Hepatocyte (in vitro differentiated cells): ENCODE results near the gene TMEM248. TPM values are rescaled to one million over a fixed set of nuclear protein-coding genes. Genes with fewer than 3 reads are reported as not detected.
"Not testable (repeated sequence)": the region's sequence is repeated elsewhere in the genome, so short reads cannot be mapped to it uniquely, and the experiment has no call there.

Experiments used
- DNase-seq: peaks from one replicate; pipeline ENCODE4 v3.0.0-alpha.2; 2016; ENCODE audit warnings: low spot score
- H2AFZ ChIP-seq: fragments of 200-600 bp; sonication (generic); 2 replicates; pipeline ENCODE4 v1.6.0; 2016; ENCODE audit warnings: antibody characterized with exemption, mild to moderate bottlenecking
- H3K27ac ChIP-seq: fragments of 200-600 bp; sonication (generic); 2 replicates; pipeline ENCODE4 v1.5.1; 2016; ENCODE audit warnings: mild to moderate bottlenecking
- H3K27me3 ChIP-seq: fragments of 200-600 bp; sonication (generic); 2 replicates; pipeline ENCODE4 v1.6.1; 2016
- H3K36me3 ChIP-seq: fragments of 200-600 bp; sonication (generic); replicated peaks from 2 replicates; pipeline ENCODE4 v1.5.1; 2016; ENCODE audit warnings: low read depth; ENCODE audit not compliant: insufficient read depth
- H3K4me1 ChIP-seq: fragments of 200-600 bp; sonication (generic); 2 replicates; pipeline ENCODE4 v1.5.1; 2016; ENCODE audit warnings: mild to moderate bottlenecking, moderate library complexity; ENCODE audit not compliant: insufficient read depth
- H3K4me2 ChIP-seq: fragments of 200-600 bp; sonication (generic); 2 replicates; pipeline ENCODE4 v1.6.0; 2016
- H3K4me3 ChIP-seq: fragments of 200-600 bp; sonication (generic); 2 replicates; pipeline ENCODE4 v1.5.1; 2016; ENCODE audit warnings: mild to moderate bottlenecking
- H3K79me2 ChIP-seq: fragments of 200-600 bp; sonication (generic); 2 replicates; pipeline ENCODE4 v1.6.0; 2017; ENCODE audit warnings: mild to moderate bottlenecking
- H3K9me2 ChIP-seq: fragments of 200-600 bp; sonication (generic); replicated peaks from 2 replicates; pipeline ENCODE4 v1.6.0; 2017; ENCODE audit warnings: mild to moderate bottlenecking; ENCODE audit not compliant: insufficient read depth
- H3K9me3 ChIP-seq: fragments of 200-600 bp; sonication (generic); 2 replicates; pipeline ENCODE4 v1.5.1; 2016; ENCODE audit warnings: low read depth, mild to moderate bottlenecking
- H4K20me1 ChIP-seq: fragments of 200-600 bp; sonication (generic); 2 replicates; pipeline ENCODE4 v1.6.0; 2016; ENCODE audit warnings: mild to moderate bottlenecking; ENCODE audit not compliant: insufficient read depth, poor library complexity, severe bottlenecking
- CTCF ChIP-seq: fragments of 200-600 bp; sonication (generic); IDR thresholded peaks from 2 replicates; pipeline ENCODE4 v1.5.1; 2016; ENCODE audit warnings: antibody characterized with exemption, mild to moderate bottlenecking; ENCODE audit not compliant: poor library complexity
- EZH2 ChIP-seq: fragments of 200-600 bp; sonication (generic); IDR thresholded peaks from 2 replicates; pipeline ENCODE4 v1.6.1; 2016; ENCODE audit warnings: antibody characterized with exemption, mild to moderate bottlenecking, borderline replicate concordance
- EZH2phosphoT487 ChIP-seq: fragments of 200-600 bp; sonication (generic); IDR thresholded peaks from one replicate; pipeline ENCODE4 v1.6.1; 2018; ENCODE audit warnings: antibody characterized with exemption, mild to moderate bottlenecking, low read depth, moderate library complexity; ENCODE audit not compliant: unreplicated experiment, severe bottlenecking
- WGBS: methylation state at CpG from one replicate; pipeline ENCODE4 v1.1.6; 2016; ENCODE audit warnings: low lambda C conversion rate; ENCODE audit errors: missing lambda C conversion rate; 5-methylcytosine and 5-hydroxymethylcytosine counted together
- polyA plus RNA-seq: library from polyadenylated mRNA; unstranded; fragments of >200 nt; fragmentation: Nextera tagmentation; extraction: Ambion mirVana; gene quantifications from 2 replicates; pipeline ENCODE4 v1.2.1, GENCODE V29; 2016
- total RNA-seq: library from RNA; depleted of rRNA; stranded (reverse); fragments of >200 nt; gene quantifications from 2 replicates; pipeline ENCODE4 v1.2.3, GENCODE V29; 2014

The TMEM248 gene
- total and polyA plus RNA-seq, 2 experiments from 2014 or later, result 80.3 to 91.5 TPM

GRCh38 chr7:66970310-66970709 is 49.3 kb downstream of the TMEM248 start:
- Histone ChIP-seq H2AFZ (no peak overlapping the region), H3K4me2 (no peak overlapping the region), H4K20me1 (no peaks in the 10 kb centered on the region), H3K4me1 (peaks cover 4% of the 10 kb centered on the region), H3K9me2 (no peaks in the 10 kb centered on the region), H3K27me3 (no peaks in the 10 kb centered on the region), H3K27ac (no peak overlapping the region), H3K9me3 (no peaks in the 10 kb centered on the region), H3K4me3 (no peak overlapping the region), H3K79me2 (no peaks in the 10 kb centered on the region), H3K36me3 (no peaks in the 10 kb centered on the region)
- no peak for TF ChIP-seq EZH2phosphoT487
- TF ChIP-seq CTCF, result no peak
- TF ChIP-seq EZH2, result no peak
- WGBS, result 74% methylated on average over 5 of the region's 5 CpGs
- DNase-seq, result no peak

GRCh38 chr7:66974986-66975590 is 54.1 kb downstream of the TMEM248 start:
- no peaks in the 10 kb centered on the region for H3K9me2 ChIP-seq
- H3K4me3 ChIP-seq, result no peak overlapping the region

GRCh38 chr7:66978312-66978711 is 57.3 kb downstream of the TMEM248 start:
- not testable (repeated sequence) for H4K20me1 ChIP-seq, H3K27me3 ChIP-seq, H3K36me3 ChIP-seq, H3K9me2 ChIP-seq, H3K79me2 ChIP-seq, H3K4me3 ChIP-seq, H2AFZ ChIP-seq, H3K27ac ChIP-seq, H3K9me3 ChIP-seq, H3K4me1 ChIP-seq, H3K4me2 ChIP-seq, DNase-seq
- WGBS, result 93% methylated on average over 5 of the region's 5 CpGs

More at GRCh38 chr7:66974986-66975590, 54.1 kb downstream of the TMEM248 start:
- H4K20me1 ChIP-seq, result no peaks in the 10 kb centered on the region
- H3K4me1 ChIP-seq, result peaks cover 4% of the 10 kb centered on the region
- no peak overlapping the region for H3K27ac ChIP-seq
- DNase-seq, result no peak
- 93% methylated on average over 15 of the region's 15 CpGs for WGBS
- H3K79me2 ChIP-seq, result no peaks in the 10 kb centered on the region
- no peak overlapping the region for H2AFZ ChIP-seq
- no peak for TF ChIP-seq EZH2phosphoT487
- TF ChIP-seq EZH2, result no peak
- no peak for TF ChIP-seq CTCF
- no peaks in the 10 kb centered on the region for H3K9me3 ChIP-seq
- H3K36me3 ChIP-seq, result no peaks in the 10 kb centered on the region
- no peak overlapping the region for H3K4me2 ChIP-seq
- no peaks in the 10 kb centered on the region for H3K27me3 ChIP-seq

DNA sequence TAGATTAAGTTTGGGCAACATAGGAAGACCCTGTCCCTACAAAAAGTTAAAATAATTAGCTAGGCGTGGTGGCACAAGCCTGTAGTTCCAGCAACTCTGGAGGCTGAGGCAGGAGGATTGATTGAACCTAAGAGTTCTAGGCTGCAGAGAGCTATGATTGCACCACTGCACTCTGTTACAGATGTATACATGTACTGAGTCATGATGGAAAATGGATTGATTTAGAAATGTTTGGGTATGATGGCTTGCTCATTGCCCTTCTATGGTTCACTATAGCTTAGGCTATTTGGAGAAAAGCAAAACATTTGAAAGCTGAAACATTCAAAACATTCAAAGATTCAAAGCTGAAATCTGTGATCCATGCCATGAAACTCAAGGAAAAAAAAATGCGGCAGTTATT is 58.0 kb downstream of the TMEM248 start:
- not testable (repeated sequence) for H3K27ac ChIP-seq

GRCh38 chr7:66980336-66980735 is 59.3 kb downstream of the TMEM248 start:
- not testable (repeated sequence) for H3K79me2 ChIP-seq, H3K4me2 ChIP-seq, H3K27me3 ChIP-seq, H4K20me1 ChIP-seq, H3K4me3 ChIP-seq, DNase-seq, H3K9me2 ChIP-seq, H3K36me3 ChIP-seq, H3K4me1 ChIP-seq, H3K9me3 ChIP-seq, H3K27ac ChIP-seq, H2AFZ ChIP-seq
- 100% methylated on average over 1 of the region's 1 CpG for WGBS

More for the DNA sequence above, 58.0 kb downstream of the TMEM248 start:
- not testable (repeated sequence) for H2AFZ ChIP-seq, H3K9me2 ChIP-seq, H3K4me3 ChIP-seq, H3K4me2 ChIP-seq, H3K4me1 ChIP-seq, DNase-seq, H3K36me3 ChIP-seq, H4K20me1 ChIP-seq, H3K79me2 ChIP-seq, H3K27me3 ChIP-seq, H3K9me3 ChIP-seq
- WGBS, result 98% methylated on average over 2 of the region's 2 CpGs

DNA sequence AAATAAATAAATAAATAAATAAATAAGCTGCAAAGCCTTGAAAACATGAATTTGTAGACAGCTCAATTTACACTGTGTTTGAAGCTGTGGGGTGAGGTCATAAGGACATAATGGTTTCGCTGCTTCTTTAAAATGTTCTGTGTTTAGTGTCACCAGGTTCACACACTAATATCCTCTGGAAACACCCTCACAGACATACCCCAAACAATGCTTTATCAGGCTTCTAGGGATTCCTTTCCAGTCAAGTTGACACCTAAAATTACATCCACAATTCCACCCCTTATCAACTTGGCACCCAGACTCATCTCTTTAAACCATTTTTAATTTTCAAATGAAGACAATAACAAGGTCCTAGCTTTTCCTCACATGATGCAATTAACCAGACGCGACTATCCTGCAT is 68.5 kb downstream of the TMEM248 start:
- DNase-seq, H3K4me1 ChIP-seq, H3K36me3 ChIP-seq, H3K9me3 ChIP-seq, H3K27me3 ChIP-seq, H3K9me2 ChIP-seq, H3K4me3 ChIP-seq, H3K4me2 ChIP-seq, H2AFZ ChIP-seq, H3K27ac ChIP-seq, H4K20me1 ChIP-seq: not testable (repeated sequence)
- WGBS, result 100% methylated on average over 3 of the region's 3 CpGs
- peaks cover 13% of the 10 kb centered on the region for H3K79me2 ChIP-seq

DNA sequence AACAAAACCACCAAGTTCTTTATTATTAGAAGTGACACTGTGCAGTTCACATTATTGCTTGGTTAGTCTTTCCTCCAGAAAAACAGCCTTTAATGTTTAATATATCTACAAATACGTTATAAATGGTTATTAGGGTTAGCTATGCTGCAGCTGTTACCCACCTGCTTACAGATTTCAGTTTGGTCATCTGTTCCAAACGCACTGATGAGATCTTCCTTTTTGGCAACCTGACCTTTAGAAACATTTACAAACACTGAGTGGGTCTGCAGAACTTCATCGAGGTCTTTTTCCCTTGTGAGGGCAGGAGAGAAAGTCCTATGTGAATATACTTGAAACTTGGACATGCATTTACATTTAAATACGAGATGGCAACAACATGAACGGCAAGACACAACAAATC is 73.0 kb downstream of the TMEM248 start:
- H2AFZ ChIP-seq, H3K4me3 ChIP-seq, H3K4me1 ChIP-seq, H3K9me3 ChIP-seq, H3K27me3 ChIP-seq, DNase-seq, H4K20me1 ChIP-seq, H3K36me3 ChIP-seq, H3K9me2 ChIP-seq: not testable (repeated sequence)
- peak overlapping the region; percentile 70 for H3K4me2 ChIP-seq
- peaks cover 19% of the 10 kb centered on the region for H3K79me2 ChIP-seq
- WGBS, result 74% methylated on average over 3 of the region's 5 CpGs
- peak overlapping the region; percentile 97 for H3K27ac ChIP-seq
